Gastroesophageal sphincter (tissue), 3 donors: ENCODE results near the gene MEIS2.

Experiments
- EP300 ChIP-seq: sonication (generic); formaldehyde crosslinking; IDR thresholded peaks from one replicate; pipeline ENCODE4 v1.6.1; 2017; ENCODE audit warnings: antibody characterized with exemption, mild to moderate bottlenecking
- POLR2AphosphoS5 ChIP-seq: sonication (generic); formaldehyde crosslinking; IDR thresholded peaks from one replicate; pipeline ENCODE4 v1.6.1; 2017; ENCODE audit warnings: antibody characterized with exemption
- TF ChIP-seq, protein P1 (sequence below), 4 experiments: fragments of 200-600 bp in 2 of 4; fragments of 450-650 bp in 2 of 4; sonication (generic) in 1 of 4; IDR thresholded peaks; one replicate each; pipeline ENCODE4 v1.5.1; 2017 to 2019; ENCODE audit warnings: antibody characterized with exemption in 4 of 4, mild to moderate bottlenecking in 2 of 4, moderate library complexity in 2 of 4

GRCh38 chr15:36960179-36960946, 140.0 kb downstream of the MEIS2 start:
- TF ChIP-seq, protein P1, sequence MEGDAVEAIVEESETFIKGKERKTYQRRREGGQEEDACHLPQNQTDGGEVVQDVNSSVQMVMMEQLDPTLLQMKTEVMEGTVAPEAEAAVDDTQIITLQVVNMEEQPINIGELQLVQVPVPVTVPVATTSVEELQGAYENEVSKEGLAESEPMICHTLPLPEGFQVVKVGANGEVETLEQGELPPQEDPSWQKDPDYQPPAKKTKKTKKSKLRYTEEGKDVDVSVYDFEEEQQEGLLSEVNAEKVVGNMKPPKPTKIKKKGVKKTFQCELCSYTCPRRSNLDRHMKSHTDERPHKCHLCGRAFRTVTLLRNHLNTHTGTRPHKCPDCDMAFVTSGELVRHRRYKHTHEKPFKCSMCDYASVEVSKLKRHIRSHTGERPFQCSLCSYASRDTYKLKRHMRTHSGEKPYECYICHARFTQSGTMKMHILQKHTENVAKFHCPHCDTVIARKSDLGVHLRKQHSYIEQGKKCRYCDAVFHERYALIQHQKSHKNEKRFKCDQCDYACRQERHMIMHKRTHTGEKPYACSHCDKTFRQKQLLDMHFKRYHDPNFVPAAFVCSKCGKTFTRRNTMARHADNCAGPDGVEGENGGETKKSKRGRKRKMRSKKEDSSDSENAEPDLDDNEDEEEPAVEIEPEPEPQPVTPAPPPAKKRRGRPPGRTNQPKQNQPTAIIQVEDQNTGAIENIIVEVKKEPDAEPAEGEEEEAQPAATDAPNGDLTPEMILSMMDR (IDR thresholded peaks at IDR 0.05), result no peak
- TF ChIP-seq EP300 (no peak), POLR2AphosphoS5 (no peak)
